GM18909 (cell line): Measurements from ENCODE around the gene ACVR1B.

Experiments
- ATAC-seq: cut with Tn5 transposase; IDR thresholded peaks from one replicate; pipeline ENCODE4 v1.9.1; 2021; ENCODE audit warnings: mild to moderate bottlenecking; ENCODE audit not compliant: unreplicated experiment, poor library complexity

Gene ACVR1B

GRCh38 chr12:51915951-51916350, 35.5 kb upstream of the ACVR1B start:
- no peak for ATAC-seq

GRCh38 chr12:51917041-51917590, 34.4 kb upstream of the ACVR1B start:
- no peak for ATAC-seq

GRCh38 chr12:51917746-51918453, 33.6 kb upstream of the ACVR1B start:
- ATAC-seq = no peak

GRCh38 chr12:51920046-51920445, 31.5 kb upstream of the ACVR1B start:
- no peak for ATAC-seq

GRCh38 chr12:51921017-51921725, 30.3 kb upstream of the ACVR1B start:
- ATAC-seq = no peak

GRCh38 chr12:51922146-51922545, 29.4 kb upstream of the ACVR1B start:
- ATAC-seq = no peak

GRCh38 chr12:51922762-51923505, 28.6 kb upstream of the ACVR1B start:
- no peak for ATAC-seq

GRCh38 chr12:51923506-51924365, 27.8 kb upstream of the ACVR1B start:
- ATAC-seq = no peak

- ATAC-seq = peak; percentile 56
Measured at GRCh38 chr12:51924551-51925319, 26.8 kb upstream of the ACVR1B start.

GRCh38 chr12:51925346-51926063, 26.0 kb upstream of the ACVR1B start:
- no peak for ATAC-seq

GRCh38 chr12:51926064-51926632, 25.4 kb upstream of the ACVR1B start:
- ATAC-seq = no peak

- ATAC-seq = no peak
Measured at GRCh38 chr12:51926718-51927117, 24.8 kb upstream of the ACVR1B start.

GRCh38 chr12:51932218-51933076, 19.1 kb upstream of the ACVR1B start:
- ATAC-seq = no peak

- no peak for ATAC-seq
Measured at GRCh38 chr12:51934080-51934479, 17.4 kb upstream of the ACVR1B start.

- ATAC-seq = no peak
Measured at GRCh38 chr12:51937926-51938325, 13.6 kb upstream of the ACVR1B start.

- ATAC-seq = no peak
Measured at GRCh38 chr12:51938726-51939125, 12.8 kb upstream of the ACVR1B start.

- no peak for ATAC-seq
Measured at GRCh38 chr12:51941011-51941581, 10.4 kb upstream of the ACVR1B start.
